ENCODE data around the gene SLC15A4.
"Not testable (repeated sequence)": the region's sequence is repeated elsewhere in the genome, so short reads cannot be mapped to it uniquely, and the experiment has no call there.

The SLC15A4 gene

DNA sequence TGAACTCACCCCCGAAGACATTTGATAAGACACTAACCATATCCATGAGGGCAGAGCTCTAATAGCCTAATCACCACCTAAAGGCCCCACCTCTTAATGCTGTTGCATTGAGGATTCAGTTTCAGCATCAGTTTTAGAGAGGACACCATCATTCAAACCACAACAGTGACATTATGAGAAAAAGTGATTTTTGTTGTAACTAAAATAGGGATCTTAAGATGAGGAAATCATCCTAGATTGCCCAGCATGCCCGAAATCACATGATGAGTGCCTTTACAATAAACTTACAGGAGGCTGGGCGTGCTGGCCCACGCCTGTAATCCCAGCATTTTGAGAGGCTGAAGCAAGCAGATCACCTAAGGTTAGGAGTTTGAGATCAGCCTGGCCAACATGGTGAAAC, 19.8 kb upstream of the SLC15A4 start:
- H3K4me3 ChIP-seq (ENCODE audit: low read length) = no peak overlapping the region
- DNase-seq (ENCODE audit: low read depth) = no peak
- TF ChIP-seq, protein P1, sequence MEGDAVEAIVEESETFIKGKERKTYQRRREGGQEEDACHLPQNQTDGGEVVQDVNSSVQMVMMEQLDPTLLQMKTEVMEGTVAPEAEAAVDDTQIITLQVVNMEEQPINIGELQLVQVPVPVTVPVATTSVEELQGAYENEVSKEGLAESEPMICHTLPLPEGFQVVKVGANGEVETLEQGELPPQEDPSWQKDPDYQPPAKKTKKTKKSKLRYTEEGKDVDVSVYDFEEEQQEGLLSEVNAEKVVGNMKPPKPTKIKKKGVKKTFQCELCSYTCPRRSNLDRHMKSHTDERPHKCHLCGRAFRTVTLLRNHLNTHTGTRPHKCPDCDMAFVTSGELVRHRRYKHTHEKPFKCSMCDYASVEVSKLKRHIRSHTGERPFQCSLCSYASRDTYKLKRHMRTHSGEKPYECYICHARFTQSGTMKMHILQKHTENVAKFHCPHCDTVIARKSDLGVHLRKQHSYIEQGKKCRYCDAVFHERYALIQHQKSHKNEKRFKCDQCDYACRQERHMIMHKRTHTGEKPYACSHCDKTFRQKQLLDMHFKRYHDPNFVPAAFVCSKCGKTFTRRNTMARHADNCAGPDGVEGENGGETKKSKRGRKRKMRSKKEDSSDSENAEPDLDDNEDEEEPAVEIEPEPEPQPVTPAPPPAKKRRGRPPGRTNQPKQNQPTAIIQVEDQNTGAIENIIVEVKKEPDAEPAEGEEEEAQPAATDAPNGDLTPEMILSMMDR (conservative IDR thresholded peaks at IDR 0.05; ENCODE audit: low read length) = no peak

DNA sequence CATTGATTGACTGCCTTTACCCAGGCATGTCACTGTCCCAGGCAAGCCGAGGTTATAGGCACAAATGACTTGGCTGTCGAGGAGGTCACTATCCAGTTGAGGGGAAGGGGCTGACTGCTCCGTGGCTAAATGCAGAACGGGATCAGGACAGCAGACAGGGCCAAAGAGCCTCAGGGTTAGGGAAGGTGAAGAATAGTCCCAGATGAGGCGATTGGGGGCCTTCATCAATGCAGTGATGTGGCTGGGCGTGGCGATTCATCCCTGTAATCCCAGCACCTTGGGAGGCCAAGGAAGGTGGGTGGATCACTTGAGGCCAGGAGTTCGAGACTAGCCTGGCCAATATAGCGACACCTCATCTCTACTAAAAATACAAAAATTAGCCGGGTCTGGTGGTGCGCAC, 18.8 kb upstream of the SLC15A4 start:
- TF ChIP-seq, protein P1 (conservative IDR thresholded peaks at IDR 0.05; ENCODE audit: low read length) = no peak
- H3K4me3 ChIP-seq (ENCODE audit: low read length) = no peak overlapping the region
- DNase-seq (ENCODE audit: low read depth) = no peak

DNA sequence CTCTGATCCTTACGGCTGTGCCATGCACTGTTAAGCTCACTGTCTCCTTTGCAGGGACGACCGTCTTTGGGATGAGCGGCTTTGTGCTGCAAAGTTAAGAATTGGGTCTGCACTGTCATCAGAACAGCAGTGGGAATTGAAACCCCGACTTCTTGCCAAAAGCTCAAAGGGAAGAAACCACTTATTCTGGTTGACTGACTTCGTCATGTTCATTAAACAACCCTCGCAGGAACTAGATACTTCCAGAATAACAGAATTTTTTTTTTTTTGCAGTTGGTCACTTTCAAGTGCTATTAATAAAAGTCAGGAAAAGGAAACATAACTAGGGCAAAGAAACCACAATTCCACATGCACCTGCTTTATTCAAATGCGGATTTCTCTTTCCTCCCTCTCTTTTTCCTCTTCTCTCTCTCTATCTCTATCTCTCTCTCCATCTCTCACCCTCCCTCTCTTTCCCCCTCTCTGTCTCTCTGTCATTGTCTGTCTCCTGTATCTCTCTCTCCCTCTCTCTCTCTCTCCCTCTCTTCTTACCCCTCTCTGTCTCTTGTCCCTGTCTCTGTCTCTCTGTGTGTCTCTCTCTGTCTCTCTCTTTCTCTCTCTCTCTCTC, 17.2 kb upstream of the SLC15A4 start:
- no peak for DNase-seq (ENCODE audit: low read depth)
- TF ChIP-seq, protein P1 (conservative IDR thresholded peaks at IDR 0.05; ENCODE audit: low read length) = no peak
- no peak overlapping the region for H3K4me3 ChIP-seq (ENCODE audit: low read length)

DNA sequence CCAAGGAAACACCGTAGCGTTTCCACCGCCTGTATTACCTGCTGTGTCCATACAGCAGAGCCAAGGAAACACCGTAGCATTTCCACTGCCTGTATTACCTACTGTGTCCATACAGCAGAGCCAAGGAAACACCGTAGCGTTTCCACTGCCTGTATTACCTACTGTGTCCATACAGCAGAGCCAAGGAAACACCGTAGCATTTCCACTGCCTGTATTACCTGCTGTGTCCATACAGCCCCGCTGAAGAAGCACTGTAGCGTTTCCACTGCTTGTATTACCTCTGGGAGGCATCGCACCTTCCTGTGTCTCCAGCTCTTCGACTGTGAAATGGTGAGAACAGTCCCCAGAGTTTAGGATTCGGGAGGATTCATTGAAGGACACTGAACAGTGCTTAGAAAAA, 16.1 kb upstream of the SLC15A4 start:
- not testable (repeated sequence) for DNase-seq (ENCODE audit: low read depth); H3K4me3 ChIP-seq (ENCODE audit: low read length)

DNA sequence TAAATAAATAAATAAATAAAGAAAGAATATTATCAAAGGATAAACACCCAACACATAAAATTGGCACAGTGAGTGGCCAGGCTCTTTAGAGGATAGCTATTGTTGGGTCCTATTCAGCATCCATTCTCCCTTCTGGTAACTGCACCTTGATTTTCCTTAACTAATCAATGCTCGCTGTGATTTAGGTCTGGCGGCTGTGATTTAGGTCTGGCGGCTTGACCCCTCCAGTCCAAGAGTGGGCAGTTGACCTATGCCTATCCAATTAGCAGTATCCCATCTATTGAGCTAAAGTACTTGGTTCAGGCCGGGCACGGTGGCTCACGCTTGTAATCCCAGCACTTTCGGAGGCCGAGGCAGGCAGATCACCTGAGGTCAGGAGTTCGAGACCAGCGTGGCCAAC, 9.7 kb upstream of the SLC15A4 start:
- no peak for DNase-seq (ENCODE audit: low read depth)
- H3K4me3 ChIP-seq (ENCODE audit: low read length) = no peak overlapping the region
- TF ChIP-seq, protein P1 (conservative IDR thresholded peaks at IDR 0.05; ENCODE audit: low read length) = no peak

DNA sequence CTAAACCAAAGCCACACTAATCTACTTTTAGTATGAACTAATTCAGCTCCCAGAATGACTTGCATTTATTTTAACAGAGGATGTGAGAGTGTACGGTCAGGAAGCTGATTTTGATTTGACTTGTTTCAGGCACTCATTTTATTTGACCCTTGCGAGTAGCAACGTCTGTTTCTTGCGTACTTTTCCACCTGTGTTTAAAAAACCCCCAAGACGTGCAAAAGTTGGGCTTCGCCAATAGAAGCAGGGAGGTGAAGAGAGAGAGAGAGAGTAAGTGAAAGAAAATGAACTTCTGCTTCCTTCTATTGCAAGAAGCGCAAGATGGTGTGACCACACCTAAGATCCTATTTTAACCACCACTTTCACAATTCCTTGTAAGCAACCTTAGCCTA, 6.7 kb upstream of the SLC15A4 start:
- no peak overlapping the region for H3K4me3 ChIP-seq (ENCODE audit: low read length)
- TF ChIP-seq, protein P1 (conservative IDR thresholded peaks at IDR 0.05; ENCODE audit: low read length) = no peak
- no peak for DNase-seq (ENCODE audit: low read depth)

DNA sequence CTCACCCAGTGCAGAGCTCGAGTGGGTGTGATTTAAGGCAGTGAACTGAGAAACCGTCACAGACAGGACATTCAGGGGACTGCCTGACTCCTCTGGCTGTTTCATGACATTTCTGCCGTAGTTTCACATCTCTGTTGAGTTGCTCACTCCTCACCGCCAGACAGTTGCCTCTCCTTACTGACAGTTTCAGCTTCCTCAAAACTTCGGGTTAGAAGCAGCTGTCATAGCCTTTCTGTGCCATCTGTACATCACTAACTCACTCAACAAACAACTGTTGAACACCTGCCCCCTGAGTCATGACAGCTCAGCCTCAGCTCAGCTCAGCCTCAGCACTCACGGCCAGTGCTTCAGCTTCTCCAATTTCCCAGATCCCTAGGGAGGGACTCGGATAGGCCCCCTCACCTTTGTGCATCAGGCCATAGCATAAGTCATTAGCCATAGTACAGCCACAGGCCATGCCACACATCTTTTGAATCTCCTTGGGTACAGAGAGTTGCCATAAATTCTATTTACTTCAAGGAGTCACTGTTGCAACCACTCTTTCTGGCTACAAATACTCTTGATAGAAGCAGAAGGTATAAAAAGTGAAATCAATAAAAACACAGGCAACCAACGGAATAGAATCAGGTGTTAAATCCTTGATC, 6.2 kb upstream of the SLC15A4 start:
- TF ChIP-seq, protein P1 (conservative IDR thresholded peaks at IDR 0.05; ENCODE audit: low read length) = no peak
- no peak overlapping the region for H3K4me3 ChIP-seq (ENCODE audit: low read length)
- no peak for DNase-seq (ENCODE audit: low read depth)
